ENCODE measurements around the gene HOXD13. TPM values are rescaled to one million over a fixed set of nuclear protein-coding genes. Genes with fewer than 3 reads are reported as not detected.

The HOXD13 gene
- total and polyA plus RNA-seq, 2 of the 13 experiments (the other 11 are each of a cell fraction or from before 2014, with no cell fraction given) = not detected

- TF ChIP-seq ZNF687 (CRISPR knock-in tag; IDR thresholded peaks at IDR 0.05) (peak; percentile 44; the same call in 1 of the 2 replicates), ARID5B (CRISPR knock-in tag; IDR thresholded peaks at IDR 0.05) (0 out of 2 replicates have a peak, but pooled peaks have one; percentile 19), HNF1B (CRISPR knock-in tag; IDR thresholded peaks at IDR 0.05) (peak; percentile 46; the same call in 1 of the 2 replicates), HNRNPL (IDR thresholded peaks at IDR 0.05; ENCODE audit: low read depth, low read length) (0 out of 2 replicates have a peak, but pooled peaks have one; percentile 50), GABPB1 (CRISPR knock-in tag; IDR thresholded peaks at IDR 0.05) (peak; percentile 14; the same call in 1 of the 2 replicates), CCAR2 (optimal IDR thresholded peaks at IDR 0.05; ENCODE audit: low read depth, low read length) (no peak), MZF1 (CRISPR knock-in tag; IDR thresholded peaks at IDR 0.05; ENCODE audit: borderline replicate concordance) (0 out of 2 replicates have a peak, but pooled peaks have one; percentile 34), HBP1 (CRISPR knock-in tag; IDR thresholded peaks at IDR 0.05; ENCODE audit: low read depth) (0 out of 2 replicates have a peak, but pooled peaks have one; percentile 45)
Measured at GRCh38 chr2:176085861-176086771, 6.4 kb upstream of the HOXD13 start (continued).

All from HepG2 (cell line).